Activated naive CD8-positive, alpha-beta T cell (primary cell): ENCODE measurements around the gene PRR9.
A peak's percentile ranks its signal among the peaks of the same experiment; 100 is the strongest.

Source experiments
- H3K27ac Mint-ChIP-seq: one replicate; pipeline ENCODE4 v1.8.0; 2021; ENCODE audit warnings: mixed read lengths
- H3K27me3 Mint-ChIP-seq: one replicate; pipeline ENCODE4 v1.8.0; 2021; ENCODE audit warnings: mixed read lengths
- H3K36me3 Mint-ChIP-seq: one replicate; pipeline ENCODE4 v1.8.0; 2021; ENCODE audit warnings: mixed read lengths
- H3K4me1 Mint-ChIP-seq: one replicate; pipeline ENCODE4 v1.8.0; 2021; ENCODE audit warnings: low read depth, mixed read lengths
- H3K4me3 Mint-ChIP-seq: one replicate; pipeline ENCODE4 v1.8.0; 2021; ENCODE audit warnings: mild to moderate bottlenecking, mixed read lengths
- H3K9me3 Mint-ChIP-seq: one replicate; pipeline ENCODE4 v1.8.0; 2021; ENCODE audit warnings: low read depth, mixed read lengths

The PRR9 gene

GRCh38 chr1:153248176-153248879 lies 30.9 kb downstream of the PRR9 start:
- no peaks in the 10 kb centered on the region for H3K9me3 Mint-ChIP-seq
- H3K36me3 Mint-ChIP-seq: no peaks in the 10 kb centered on the region
- no peak overlapping the region for H3K27ac Mint-ChIP-seq
- peaks cover 23% of the 10 kb centered on the region for H3K27me3 Mint-ChIP-seq
- H3K4me3 Mint-ChIP-seq: no peak overlapping the region
- H3K4me1 Mint-ChIP-seq: no peaks in the 10 kb centered on the region

- Mint-ChIP-seq H3K36me3 (no peaks in the 10 kb centered on the region), H3K4me1 (peaks cover 2% of the 10 kb centered on the region), H3K27me3 (peaks cover 19% of the 10 kb centered on the region), H3K27ac (no peak overlapping the region), H3K9me3 (no peaks in the 10 kb centered on the region), H3K4me3 (no peak overlapping the region)
Measured at GRCh38 chr1:153250166-153250565, 32.8 kb downstream of the PRR9 start.

DNA sequence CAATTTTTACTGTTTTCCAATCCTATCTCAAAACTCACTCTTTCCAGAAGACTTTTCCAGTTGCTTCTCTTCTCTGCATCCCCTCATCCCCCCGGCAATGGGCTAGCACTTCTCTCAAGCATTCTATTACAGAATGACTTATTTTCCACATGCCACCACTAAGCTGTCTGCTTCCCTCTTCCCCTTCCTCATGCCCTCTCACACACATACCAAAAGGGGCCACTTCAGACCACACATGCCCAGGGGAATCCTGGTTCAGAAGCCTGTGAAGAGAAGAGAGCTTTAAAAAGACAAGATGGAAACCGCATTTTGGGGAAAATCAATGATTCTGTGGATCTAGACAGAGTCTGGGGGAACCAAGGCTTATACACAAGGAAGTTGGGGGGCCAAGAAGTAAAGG lies 33.7 kb downstream of the PRR9 start:
- peaks cover 2% of the 10 kb centered on the region for H3K4me1 Mint-ChIP-seq
- peaks cover 19% of the 10 kb centered on the region for H3K27me3 Mint-ChIP-seq
- no peaks in the 10 kb centered on the region for H3K36me3 Mint-ChIP-seq

DNA sequence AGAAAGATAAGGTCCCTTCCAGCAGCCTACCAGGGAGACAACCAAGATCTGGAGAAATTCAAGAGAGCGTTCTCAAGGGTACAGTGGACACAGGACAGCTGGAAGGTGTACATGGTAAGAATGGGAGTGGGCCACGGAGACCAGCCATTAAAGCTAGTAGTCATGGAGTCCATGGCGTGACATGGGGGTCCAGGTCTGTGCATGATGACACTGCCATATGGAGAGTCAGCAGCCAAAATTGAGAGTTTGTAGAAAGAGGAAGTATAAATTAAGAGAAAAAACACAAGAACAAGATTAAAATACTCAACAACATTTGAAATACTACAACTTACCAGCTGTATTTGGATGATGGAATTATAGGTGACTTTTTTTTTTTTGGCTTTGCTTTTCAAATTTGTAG lies 34.2 kb downstream of the PRR9 start:
- H3K27me3 Mint-ChIP-seq: peaks cover 19% of the 10 kb centered on the region
- no peak overlapping the region for H3K4me3 Mint-ChIP-seq
- H3K27ac Mint-ChIP-seq: no peak overlapping the region
- peaks cover 2% of the 10 kb centered on the region for H3K4me1 Mint-ChIP-seq
- H3K9me3 Mint-ChIP-seq: no peaks in the 10 kb centered on the region
- no peaks in the 10 kb centered on the region for H3K36me3 Mint-ChIP-seq

More for the DNA sequence above, 33.7 kb downstream of the PRR9 start:
- Mint-ChIP-seq H3K27ac (no peak overlapping the region), H3K4me3 (no peak overlapping the region), H3K9me3 (no peaks in the 10 kb centered on the region)

GRCh38 chr1:153251988-153252387 lies 34.6 kb downstream of the PRR9 start:
- Mint-ChIP-seq H3K36me3 (no peaks in the 10 kb centered on the region), H3K9me3 (no peaks in the 10 kb centered on the region), H3K4me1 (peaks cover 2% of the 10 kb centered on the region), H3K4me3 (no peak overlapping the region), H3K27ac (no peak overlapping the region), H3K27me3 (peaks cover 19% of the 10 kb centered on the region)

- Mint-ChIP-seq H3K27ac (no peak overlapping the region), H3K27me3 (peaks cover 11% of the 10 kb centered on the region), H3K36me3 (no peaks in the 10 kb centered on the region), H3K9me3 (no peaks in the 10 kb centered on the region), H3K4me1 (peaks cover 2% of the 10 kb centered on the region), H3K4me3 (no peak overlapping the region)
Measured at GRCh38 chr1:153253076-153253475, 35.7 kb downstream of the PRR9 start.

DNA sequence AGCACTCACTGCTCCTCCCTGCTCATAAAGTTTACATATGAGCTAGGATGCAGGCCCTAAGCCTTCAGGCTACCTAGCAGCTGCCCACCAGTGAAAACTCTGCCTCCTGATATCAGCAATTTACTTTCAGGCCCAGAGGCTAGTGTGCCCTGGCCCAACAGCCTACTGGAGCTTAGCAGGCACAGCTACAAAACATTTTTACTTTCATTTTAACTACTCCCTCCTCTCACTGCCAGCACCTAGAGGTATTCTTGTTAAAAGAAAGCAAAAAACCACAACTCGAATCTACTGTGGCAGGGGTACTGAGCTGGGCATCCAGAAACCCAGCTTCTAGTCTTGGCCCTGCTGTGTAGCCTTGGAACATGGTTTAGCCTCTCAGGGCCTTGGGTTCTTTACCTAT lies 36.3 kb downstream of the PRR9 start:
- Mint-ChIP-seq H3K27ac (no peak overlapping the region), H3K4me3 (no peak overlapping the region), H3K9me3 (no peaks in the 10 kb centered on the region), H3K36me3 (no peaks in the 10 kb centered on the region), H3K27me3 (peaks cover 11% of the 10 kb centered on the region), H3K4me1 (peaks cover 2% of the 10 kb centered on the region)

GRCh38 chr1:153259387-153259786 lies 42.0 kb downstream of the PRR9 start, which contains the start of gene LORICRIN:
LORICRIN (plus strand) TSS chr1:153259687; CDS start chr1:153260950, 1,263 bp downstream.
- Mint-ChIP-seq H3K9me3 (no peaks in the 10 kb centered on the region), H3K36me3 (no peaks in the 10 kb centered on the region), H3K4me1 (peaks cover 24% of the 10 kb centered on the region), H3K27me3 (peaks cover 15% of the 10 kb centered on the region), H3K27ac (peak within 1 kb of the TSS; percentile 11), H3K4me3 (peak within 1 kb of the TSS; percentile 73)

DNA sequence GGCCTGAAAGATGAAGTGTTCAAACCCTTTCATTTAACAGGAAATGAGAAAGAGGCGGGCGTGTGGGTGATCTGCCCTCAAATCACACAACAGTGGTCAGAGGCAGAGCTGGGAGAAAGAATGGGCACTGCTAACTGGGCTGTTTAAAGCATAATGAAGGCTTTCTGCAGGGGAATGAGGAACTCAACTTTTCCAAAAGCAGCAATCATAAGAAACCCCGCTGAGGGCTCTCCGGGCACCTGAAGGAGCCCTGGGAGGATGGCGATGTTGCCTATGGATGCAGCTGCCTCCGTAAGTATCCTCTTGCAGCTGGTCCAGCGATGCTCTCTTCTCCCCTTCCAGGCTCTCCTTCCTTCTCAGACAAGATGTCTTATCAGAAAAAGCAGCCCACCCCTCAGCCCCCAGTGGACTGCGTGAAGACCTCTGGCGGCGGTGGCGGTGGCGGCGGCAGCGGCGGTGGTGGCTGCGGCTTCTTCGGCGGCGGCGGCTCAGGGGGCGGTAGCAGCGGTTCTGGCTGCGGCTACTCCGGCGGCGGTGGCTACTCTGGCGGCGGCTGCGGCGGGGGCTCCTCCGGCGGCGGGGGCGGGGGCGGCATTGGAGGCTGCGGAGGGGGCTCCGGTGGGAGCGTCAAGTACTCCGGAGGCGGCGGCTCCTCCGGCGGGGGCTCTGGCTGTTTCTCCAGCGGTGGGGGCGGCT lies 43.3 kb downstream of the PRR9 start:
- Mint-ChIP-seq H3K27me3 (peaks cover 25% of the 10 kb centered on the region), H3K4me3 (peak overlapping the region; percentile 73), H3K4me1 (peaks cover 24% of the 10 kb centered on the region), H3K9me3 (no peaks in the 10 kb centered on the region), H3K36me3 (no peaks in the 10 kb centered on the region), H3K27ac (peak overlapping the region; percentile 11)

DNA sequence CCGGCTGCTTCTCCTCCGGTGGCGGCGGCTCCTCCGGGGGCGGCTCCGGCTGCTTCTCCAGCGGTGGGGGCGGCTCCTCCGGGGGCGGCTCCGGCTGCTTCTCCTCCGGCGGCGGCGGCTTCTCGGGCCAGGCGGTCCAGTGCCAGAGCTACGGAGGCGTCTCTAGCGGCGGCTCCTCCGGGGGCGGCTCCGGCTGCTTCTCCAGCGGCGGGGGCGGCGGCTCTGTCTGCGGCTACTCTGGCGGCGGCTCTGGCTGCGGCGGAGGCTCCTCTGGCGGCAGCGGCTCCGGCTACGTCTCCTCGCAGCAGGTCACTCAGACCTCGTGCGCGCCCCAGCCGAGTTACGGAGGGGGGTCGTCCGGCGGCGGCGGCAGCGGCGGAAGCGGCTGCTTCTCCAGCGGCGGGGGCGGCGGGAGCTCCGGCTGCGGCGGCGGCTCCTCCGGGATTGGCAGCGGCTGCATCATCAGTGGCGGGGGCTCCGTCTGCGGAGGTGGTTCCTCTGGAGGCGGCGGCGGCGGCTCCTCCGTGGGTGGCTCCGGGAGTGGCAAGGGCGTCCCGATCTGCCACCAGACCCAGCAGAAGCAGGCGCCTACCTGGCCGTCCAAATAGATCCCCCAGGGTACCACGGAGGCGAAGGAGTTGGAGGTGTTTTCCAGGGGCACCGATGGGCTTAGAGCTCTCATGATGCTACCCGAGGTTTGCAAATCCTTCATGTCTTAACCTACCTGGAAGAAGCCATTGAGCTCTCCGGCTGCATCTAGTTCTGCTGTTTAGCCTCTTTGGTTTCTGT lies 44.1 kb downstream of the PRR9 start:
- Mint-ChIP-seq H3K27ac (no peak overlapping the region), H3K4me3 (peak overlapping the region; percentile 85), H3K9me3 (no peaks in the 10 kb centered on the region), H3K27me3 (peaks cover 31% of the 10 kb centered on the region), H3K36me3 (no peaks in the 10 kb centered on the region), H3K4me1 (peaks cover 24% of the 10 kb centered on the region)

DNA sequence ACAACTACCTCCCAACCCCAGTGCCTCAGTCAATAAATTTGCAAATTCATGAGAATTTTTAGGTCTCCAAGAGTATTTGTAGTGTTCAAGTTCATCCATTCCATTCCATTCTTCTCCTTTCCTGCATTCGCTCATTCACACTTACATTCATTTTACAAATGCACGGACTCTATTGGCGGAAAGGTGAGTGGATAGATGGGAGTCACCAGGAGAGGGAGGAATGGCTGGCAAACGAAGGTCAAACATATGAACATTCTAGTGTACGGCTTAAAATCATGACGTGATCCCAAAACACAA lies 44.6 kb downstream of the PRR9 start:
- Mint-ChIP-seq H3K27me3 (peaks cover 36% of the 10 kb centered on the region), H3K4me3 (peak overlapping the region; percentile 85), H3K4me1 (peaks cover 24% of the 10 kb centered on the region), H3K9me3 (no peaks in the 10 kb centered on the region), H3K36me3 (no peaks in the 10 kb centered on the region), H3K27ac (no peak overlapping the region)

DNA sequence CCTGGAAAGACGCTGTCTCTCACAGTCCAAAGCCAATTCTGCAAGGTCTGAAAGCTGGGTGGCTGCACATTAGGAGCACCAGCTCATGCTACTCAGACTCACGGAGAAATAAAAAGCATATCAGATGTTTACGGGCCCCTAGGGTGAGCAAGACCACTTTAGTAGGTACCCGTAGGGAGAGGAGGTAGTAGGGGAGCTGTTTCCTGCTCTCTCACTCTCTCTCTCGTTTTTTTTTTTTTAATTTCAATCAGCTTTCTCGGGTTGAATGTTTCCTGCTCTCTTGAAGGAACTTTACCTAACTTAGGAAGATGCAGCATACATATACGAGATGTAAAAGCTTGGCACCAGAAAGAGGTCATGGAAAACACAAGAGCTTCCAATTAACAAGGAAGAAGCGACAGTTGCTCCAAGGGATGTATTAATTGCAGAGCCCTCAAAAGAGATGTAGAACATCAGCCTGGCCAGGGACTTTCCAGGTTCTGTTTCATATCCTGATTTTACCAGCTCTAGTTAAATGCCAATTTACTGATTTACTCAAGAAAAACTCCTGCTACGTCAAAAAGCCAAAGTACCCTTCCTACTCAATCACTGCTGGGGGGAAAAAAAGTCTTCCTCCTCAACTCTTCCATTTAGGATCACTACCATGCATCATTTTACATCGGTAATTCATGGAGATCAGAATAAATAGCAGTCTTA lies 45.2 kb downstream of the PRR9 start:
- H3K4me1 Mint-ChIP-seq: peaks cover 24% of the 10 kb centered on the region
- H3K9me3 Mint-ChIP-seq: no peaks in the 10 kb centered on the region
- peaks cover 41% of the 10 kb centered on the region for H3K27me3 Mint-ChIP-seq
- no peak overlapping the region for H3K27ac Mint-ChIP-seq
- no peaks in the 10 kb centered on the region for H3K36me3 Mint-ChIP-seq
- H3K4me3 Mint-ChIP-seq: peak overlapping the region; percentile 85

DNA sequence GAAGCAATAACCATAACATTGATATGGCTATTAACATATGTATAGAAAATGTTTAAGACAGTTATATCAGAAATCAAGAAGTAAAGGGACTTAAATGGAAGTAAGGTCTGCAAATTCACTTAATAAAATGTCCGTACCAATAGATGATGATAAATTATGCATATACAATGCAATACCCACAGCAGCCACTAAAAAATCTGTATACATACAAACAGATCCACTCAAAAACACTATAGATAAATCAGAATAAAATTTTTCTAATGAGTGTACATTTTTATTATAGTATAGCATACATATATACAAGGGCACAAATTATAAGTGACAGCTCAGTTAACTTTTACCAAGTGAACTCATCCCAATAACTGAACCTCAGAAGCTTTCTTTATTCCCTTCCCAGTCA lies 48.1 kb downstream of the PRR9 start:
- H3K4me1 Mint-ChIP-seq: peaks cover 19% of the 10 kb centered on the region
- peaks cover 59% of the 10 kb centered on the region for H3K27me3 Mint-ChIP-seq
- no peaks in the 10 kb centered on the region for H3K9me3 Mint-ChIP-seq
- H3K27ac Mint-ChIP-seq: no peak overlapping the region
- H3K36me3 Mint-ChIP-seq: no peaks in the 10 kb centered on the region
- no peak overlapping the region for H3K4me3 Mint-ChIP-seq
